ENCODE results near the gene KLK1.

KLK1 gene

GRCh38 chr19:50797429-50797780 is 26.2 kb downstream of the KLK1 start:
- TF ChIP-seq TEAD4 (IDR thresholded peaks at IDR 0.05) (no peak), EP300 (IDR thresholded peaks at IDR 0.05; ENCODE audit: borderline replicate concordance) (no peak), NFIC (IDR thresholded peaks at IDR 0.05) (no peak), CREB1 (IDR thresholded peaks at IDR 0.05; ENCODE audit: low read depth) (no peak), CEBPB (IDR thresholded peaks at IDR 0.05) (no peak), ZBTB7A (IDR thresholded peaks at IDR 0.05; ENCODE audit: low read depth) (no peak), TCF12 (IDR thresholded peaks at IDR 0.05; ENCODE audit: low read depth) (no peak), MAX (IDR thresholded peaks at IDR 0.05) (no peak), TAF1 (IDR thresholded peaks at IDR 0.05; ENCODE audit: low read depth) (no peak), YY1 (IDR thresholded peaks at IDR 0.05; ENCODE audit: low read depth) (no peak), RAD21 (IDR thresholded peaks at IDR 0.05; ENCODE audit: low read depth) (no peak), REST (IDR thresholded peaks at IDR 0.05; ENCODE audit: low read depth) (no peak), EGR1 (IDR thresholded peaks at IDR 0.05) (no peak), USF1 (IDR thresholded peaks at IDR 0.05) (no peak), FOXM1 (IDR thresholded peaks at IDR 0.05; ENCODE audit: borderline replicate concordance, low read depth) (no peak)

- TF ChIP-seq USF1 (IDR thresholded peaks at IDR 0.05), result no peak
- no peak for TF ChIP-seq EGR1 (IDR thresholded peaks at IDR 0.05)
- TF ChIP-seq TAF1 (IDR thresholded peaks at IDR 0.05; ENCODE audit: low read depth), result no peak
- no peak for TF ChIP-seq MAX (IDR thresholded peaks at IDR 0.05)
- TF ChIP-seq ZBTB7A (IDR thresholded peaks at IDR 0.05; ENCODE audit: low read depth), result no peak
- no peak for TF ChIP-seq TEAD4 (IDR thresholded peaks at IDR 0.05)
- no peak for TF ChIP-seq CREB1 (IDR thresholded peaks at IDR 0.05; ENCODE audit: low read depth)
- no peak for TF ChIP-seq CEBPB (IDR thresholded peaks at IDR 0.05)
- TF ChIP-seq RAD21 (IDR thresholded peaks at IDR 0.05; ENCODE audit: low read depth), result no peak
These were observed 26.8 kb downstream of the KLK1 start for GRCh38 chr19:50796634-50797428.

- no peak for TF ChIP-seq REST (IDR thresholded peaks at IDR 0.05; ENCODE audit: low read depth)
- TF ChIP-seq TEAD4 (IDR thresholded peaks at IDR 0.05), result no peak
- no peak for TF ChIP-seq TCF12 (IDR thresholded peaks at IDR 0.05; ENCODE audit: low read depth)
These were observed 27.4 kb downstream of the KLK1 start for GRCh38 chr19:50796128-50796633.

- TF ChIP-seq ZBTB7A (IDR thresholded peaks at IDR 0.05; ENCODE audit: low read depth), result no peak
These were observed 27.9 kb downstream of the KLK1 start for GRCh38 chr19:50795664-50796073.

- TF ChIP-seq RAD21 (IDR thresholded peaks at IDR 0.05; ENCODE audit: low read depth) (no peak), TEAD4 (IDR thresholded peaks at IDR 0.05) (peak; percentile 35; the same call in 1 of the 2 replicates), FOXM1 (IDR thresholded peaks at IDR 0.05; ENCODE audit: borderline replicate concordance, low read depth) (no peak), MAX (IDR thresholded peaks at IDR 0.05) (peak; percentile 26; the same call in 1 of the 2 replicates), REST (IDR thresholded peaks at IDR 0.05; ENCODE audit: low read depth) (no peak), YY1 (IDR thresholded peaks at IDR 0.05; ENCODE audit: low read depth) (0 out of 2 replicates have a peak, but pooled peaks have one; percentile 4), CREB1 (IDR thresholded peaks at IDR 0.05; ENCODE audit: low read depth) (0 out of 2 replicates have a peak, but pooled peaks have one; percentile 11), EP300 (IDR thresholded peaks at IDR 0.05; ENCODE audit: borderline replicate concordance) (no peak), CEBPB (IDR thresholded peaks at IDR 0.05) (0 out of 2 replicates have a peak, but pooled peaks have one; percentile 12), EGR1 (IDR thresholded peaks at IDR 0.05) (peak; percentile 14; the same call in 1 of the 2 replicates), NFIC (IDR thresholded peaks at IDR 0.05) (peak; percentile 76), TCF12 (IDR thresholded peaks at IDR 0.05; ENCODE audit: low read depth) (peak; percentile 2)
These were observed 28.5 kb downstream of the KLK1 start for GRCh38 chr19:50794876-50795663.
